Measurements from ENCODE around the gene IL1RN.
"Not testable (repeated sequence)": the region's sequence is repeated elsewhere in the genome, so short reads cannot be mapped to it uniquely, and the experiment has no call there.

Gene IL1RN

GRCh38 chr2:113126845-113127645 is at the start of gene IL1RN:
Gene IL1RN, plus strand, starts transcription at chr2:113127598. Its CDS starts 27 bp downstream, at chr2:113127625.
- no peak for DNase-seq (ENCODE audit: low read depth)

GRCh38 chr2:113077921-113078320 is 49.5 kb upstream of the IL1RN start:
- DNase-seq (ENCODE audit: low read depth): no peak

- no peak for DNase-seq (ENCODE audit: low read depth)
These were observed 49.0 kb upstream of the IL1RN start for GRCh38 chr2:113078350-113078839.

GRCh38 chr2:113079131-113079530 is 48.3 kb upstream of the IL1RN start:
- no peak for DNase-seq (ENCODE audit: low read depth)

GRCh38 chr2:113080134-113080533 is 47.3 kb upstream of the IL1RN start:
- peak; percentile 23 for DNase-seq (ENCODE audit: low read depth)

- DNase-seq (ENCODE audit: low read depth): no peak
These were observed 45.7 kb upstream of the IL1RN start for GRCh38 chr2:113081488-113082210.

GRCh38 chr2:113083296-113083695 is 44.1 kb upstream of the IL1RN start:
- DNase-seq (ENCODE audit: low read depth): no peak

GRCh38 chr2:113084249-113085000 is 43.0 kb upstream of the IL1RN start:
- DNase-seq (ENCODE audit: low read depth): no peak

- no peak for DNase-seq (ENCODE audit: low read depth)
These were observed 41.9 kb upstream of the IL1RN start for GRCh38 chr2:113085542-113085941.

GRCh38 chr2:113088213-113088992 is 39.0 kb upstream of the IL1RN start:
- DNase-seq (ENCODE audit: low read depth): no peak

- DNase-seq (ENCODE audit: low read depth): no peak
These were observed 37.5 kb upstream of the IL1RN start for GRCh38 chr2:113089916-113090315.

- no peak for DNase-seq (ENCODE audit: low read depth)
These were observed 36.0 kb upstream of the IL1RN start for GRCh38 chr2:113091231-113091896.

GRCh38 chr2:113092864-113093612 is 34.4 kb upstream of the IL1RN start:
- no peak for DNase-seq (ENCODE audit: low read depth)

GRCh38 chr2:113093613-113093977 is 33.8 kb upstream of the IL1RN start:
- no peak for DNase-seq (ENCODE audit: low read depth)

- DNase-seq (ENCODE audit: low read depth): not testable (repeated sequence)
These were observed 31.1 kb upstream of the IL1RN start for GRCh38 chr2:113096306-113096705.

GRCh38 chr2:113096842-113097618 is 30.4 kb upstream of the IL1RN start:
- not testable (repeated sequence) for DNase-seq (ENCODE audit: low read depth)

- no peak for DNase-seq (ENCODE audit: low read depth)
These were observed 29.4 kb upstream of the IL1RN start for GRCh38 chr2:113098041-113098440.

- no peak for DNase-seq (ENCODE audit: low read depth)
These were observed 28.9 kb upstream of the IL1RN start for GRCh38 chr2:113098532-113098931.

- no peak for DNase-seq (ENCODE audit: low read depth)
These were observed 25.3 kb upstream of the IL1RN start for GRCh38 chr2:113102133-113102532.

- DNase-seq (ENCODE audit: low read depth): no peak
These were observed 24.1 kb upstream of the IL1RN start for GRCh38 chr2:113103277-113103676.
